ENCODE results near the gene ATP5IF1. TPM values are rescaled to one million over a fixed set of nuclear protein-coding genes. Genes with fewer than 3 reads are reported as not detected.

Gene ATP5IF1
- total RNA-seq, 1 experiment from 2014 or later = 146 TPM

DNA sequence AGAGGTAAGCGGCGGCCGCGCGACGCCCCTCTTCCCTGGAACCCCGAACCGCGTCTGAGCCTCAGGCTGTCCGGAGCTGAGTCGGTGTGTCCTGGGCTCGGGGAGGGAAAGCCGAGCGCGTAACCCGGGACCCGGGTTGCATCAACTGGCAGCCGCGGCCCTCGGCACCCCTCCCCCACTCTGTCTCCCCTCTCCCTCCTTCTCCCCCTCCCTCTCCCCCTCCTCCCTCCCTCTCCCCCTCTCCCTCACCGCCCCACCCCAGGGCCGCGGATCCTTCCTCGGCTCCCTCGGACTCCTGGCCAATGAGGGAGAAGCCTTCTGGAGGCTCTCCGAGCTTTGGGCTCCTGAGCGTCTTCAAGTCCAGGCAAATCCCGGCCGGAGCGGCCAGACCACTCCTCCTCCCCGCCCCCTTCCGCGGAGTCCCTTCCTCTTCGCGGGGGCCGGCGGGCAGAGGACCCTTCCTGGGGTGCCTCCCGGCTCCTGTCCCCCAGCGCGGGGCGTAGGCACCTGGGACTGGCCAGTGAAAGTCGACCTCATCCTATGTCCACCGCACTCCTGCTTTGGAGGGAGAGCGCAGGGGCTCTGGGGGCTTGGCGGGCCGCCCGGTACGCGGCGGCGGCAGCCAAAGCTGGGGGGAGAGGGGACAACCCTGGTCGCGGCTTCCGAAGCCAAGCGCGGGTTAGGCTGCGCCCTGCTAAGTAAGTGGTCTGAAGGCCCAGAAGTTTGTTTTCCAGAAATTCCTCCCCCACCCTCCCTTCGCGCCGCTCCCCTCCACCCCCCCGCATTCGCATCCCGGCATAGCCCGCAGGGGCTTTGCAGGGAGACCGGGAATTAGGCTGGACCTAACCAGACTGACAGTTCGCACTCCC is 24.2 kb downstream of the ATP5IF1 start:
- Histone ChIP-seq H2AFZ (no peak overlapping the region), H3K27ac (peak overlapping the region; percentile 72), H3F3A (ENCODE audit: insufficient read depth, low read depth) (peaks cover 7% of the 10 kb centered on the region; the same call in 1 of the 2 replicates), H3K4me3 (peak overlapping the region; percentile 88), H4K20me1 (ENCODE audit: insufficient read depth) (peaks cover 50% of the 10 kb centered on the region), H3K4me2 (peak overlapping the region; percentile 95), H3K36me3 (ENCODE audit: low read depth) (peaks cover 8% of the 10 kb centered on the region; the same call in 1 of the 2 replicates), H3K9me3 (ENCODE audit: insufficient read depth, low read depth) (no peaks in the 10 kb centered on the region), H3K4me1 (replicated peaks; ENCODE audit: insufficient read depth) (peaks cover 16% of the 10 kb centered on the region), H3K79me2 (ENCODE audit: low read depth) (peaks cover 55% of the 10 kb centered on the region), H3K27me3 (ENCODE audit: insufficient read depth, low read depth) (no peaks in the 10 kb centered on the region), H3K9me2 (ENCODE audit: insufficient read depth) (no peaks in the 10 kb centered on the region)
- ChIA-PET CTCF (interaction anchor here (1.1 kb wide), 1 partner anchor 11 kb away, joined by 3 read pairs; no protein-coding TSS in a partner anchor), POLR2A (ENCODE audit: unreplicated experiment) (interaction anchor here (0.5 kb wide), 1 partner anchor 12 kb away, joined by 5 read pairs; no protein-coding TSS in a partner anchor)
- intact Hi-C loops (cut with micrococcal nuclease; ENCODE audit: unreplicated experiment) = no loop called here
- DNase-seq = peak; percentile 50 to 59
- no TSS peak for BruUV-seq (replicated peaks)
- no peak for TF ChIP-seq EZH2 (IDR thresholded peaks at IDR 0.05; ENCODE audit: low read depth)
- TF ChIP-seq, protein P1, sequence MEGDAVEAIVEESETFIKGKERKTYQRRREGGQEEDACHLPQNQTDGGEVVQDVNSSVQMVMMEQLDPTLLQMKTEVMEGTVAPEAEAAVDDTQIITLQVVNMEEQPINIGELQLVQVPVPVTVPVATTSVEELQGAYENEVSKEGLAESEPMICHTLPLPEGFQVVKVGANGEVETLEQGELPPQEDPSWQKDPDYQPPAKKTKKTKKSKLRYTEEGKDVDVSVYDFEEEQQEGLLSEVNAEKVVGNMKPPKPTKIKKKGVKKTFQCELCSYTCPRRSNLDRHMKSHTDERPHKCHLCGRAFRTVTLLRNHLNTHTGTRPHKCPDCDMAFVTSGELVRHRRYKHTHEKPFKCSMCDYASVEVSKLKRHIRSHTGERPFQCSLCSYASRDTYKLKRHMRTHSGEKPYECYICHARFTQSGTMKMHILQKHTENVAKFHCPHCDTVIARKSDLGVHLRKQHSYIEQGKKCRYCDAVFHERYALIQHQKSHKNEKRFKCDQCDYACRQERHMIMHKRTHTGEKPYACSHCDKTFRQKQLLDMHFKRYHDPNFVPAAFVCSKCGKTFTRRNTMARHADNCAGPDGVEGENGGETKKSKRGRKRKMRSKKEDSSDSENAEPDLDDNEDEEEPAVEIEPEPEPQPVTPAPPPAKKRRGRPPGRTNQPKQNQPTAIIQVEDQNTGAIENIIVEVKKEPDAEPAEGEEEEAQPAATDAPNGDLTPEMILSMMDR (conservative IDR thresholded peaks at IDR 0.05) = no peak

DNA sequence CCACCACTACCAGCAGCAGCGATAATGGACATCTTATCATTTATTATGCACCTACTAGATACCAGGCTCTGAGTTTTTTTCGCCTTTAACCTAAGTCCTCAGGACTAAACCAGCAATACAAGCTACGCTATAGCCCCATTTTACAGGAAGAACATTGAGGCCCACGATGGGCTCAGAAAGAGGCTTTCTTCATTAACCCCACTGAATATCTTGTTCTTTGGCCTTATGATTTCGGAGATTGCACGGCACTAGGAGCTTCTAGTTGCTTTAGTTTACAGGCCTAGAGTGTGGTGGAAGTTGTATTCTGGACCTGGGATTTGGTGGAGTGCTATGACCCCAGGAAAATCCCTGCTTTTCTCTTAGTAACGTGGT is 24.9 kb downstream of the ATP5IF1 start:
- Histone ChIP-seq H3K27ac (no peak overlapping the region), H4K20me1 (ENCODE audit: insufficient read depth) (peaks cover 56% of the 10 kb centered on the region), H3K4me3 (peak overlapping the region; percentile 88), H3K27me3 (ENCODE audit: insufficient read depth, low read depth) (no peaks in the 10 kb centered on the region), H3K9me3 (ENCODE audit: insufficient read depth, low read depth) (no peaks in the 10 kb centered on the region), H3K9me2 (ENCODE audit: insufficient read depth) (no peaks in the 10 kb centered on the region), H3K4me2 (peak overlapping the region; percentile 95), H3F3A (ENCODE audit: insufficient read depth, low read depth) (peaks cover 7% of the 10 kb centered on the region; the same call in 1 of the 2 replicates), H3K36me3 (ENCODE audit: low read depth) (peaks cover 8% of the 10 kb centered on the region; the same call in 1 of the 2 replicates), H2AFZ (no peak overlapping the region), H3K4me1 (replicated peaks; ENCODE audit: insufficient read depth) (peaks cover 16% of the 10 kb centered on the region), H3K79me2 (ENCODE audit: low read depth) (peaks cover 61% of the 10 kb centered on the region)
- TF ChIP-seq, protein P1 (conservative IDR thresholded peaks at IDR 0.05) = no peak
- ChIA-PET POLR2A (ENCODE audit: unreplicated experiment) (interaction anchor here (0.5 kb wide), 1 partner anchor 14 kb away, joined by 4 read pairs; no protein-coding TSS in a partner anchor), CTCF (no interaction called here)
- no peak for DNase-seq
- intact Hi-C loops (cut with micrococcal nuclease; ENCODE audit: unreplicated experiment) = no loop called here
- no TSS peak for BruUV-seq (replicated peaks)

- Histone ChIP-seq H3K9me3 (ENCODE audit: insufficient read depth, low read depth) (no peaks in the 10 kb centered on the region), H3K4me3 (no peak overlapping the region), H3K79me2 (ENCODE audit: low read depth) (peaks cover 93% of the 10 kb centered on the region), H3K27me3 (ENCODE audit: insufficient read depth, low read depth) (no peaks in the 10 kb centered on the region), H3K27ac (no peak overlapping the region), H2AFZ (no peak overlapping the region), H3K4me1 (replicated peaks; ENCODE audit: insufficient read depth) (peaks cover 5% of the 10 kb centered on the region; the same call in 1 of the 2 replicates), H3F3A (ENCODE audit: insufficient read depth, low read depth) (no peaks in the 10 kb centered on the region), H3K9me2 (ENCODE audit: insufficient read depth) (no peaks in the 10 kb centered on the region), H3K36me3 (ENCODE audit: low read depth) (peaks cover 12% of the 10 kb centered on the region), H3K4me2 (no peak overlapping the region), H4K20me1 (ENCODE audit: insufficient read depth) (peaks cover 95% of the 10 kb centered on the region)
- ChIA-PET CTCF (interaction anchor here (0.6 kb wide), 2 partner anchors 19 to 87 kb away, joined by 4 to 5 read pairs; no protein-coding TSS in a partner anchor), POLR2A (ENCODE audit: unreplicated experiment) (interaction anchor here (0.6 to 0.7 kb wide), 2 partner anchors 337 to 384 kb away, joined by 3 to 4 read pairs; no protein-coding TSS in a partner anchor)
- TF ChIP-seq, protein P1 (conservative IDR thresholded peaks at IDR 0.05) = no peak
- no peak for TF ChIP-seq EZH2 (IDR thresholded peaks at IDR 0.05; ENCODE audit: low read depth)
- no TSS peak for BruUV-seq (replicated peaks)
- no peak for DNase-seq
- intact Hi-C loops (cut with micrococcal nuclease; ENCODE audit: unreplicated experiment) = no loop called here
These were observed 29.0 kb downstream of the ATP5IF1 start for GRCh38 chr1:28264897-28265296.
